ENCODE results near the gene CPN1.

The CPN1 gene

DNA sequence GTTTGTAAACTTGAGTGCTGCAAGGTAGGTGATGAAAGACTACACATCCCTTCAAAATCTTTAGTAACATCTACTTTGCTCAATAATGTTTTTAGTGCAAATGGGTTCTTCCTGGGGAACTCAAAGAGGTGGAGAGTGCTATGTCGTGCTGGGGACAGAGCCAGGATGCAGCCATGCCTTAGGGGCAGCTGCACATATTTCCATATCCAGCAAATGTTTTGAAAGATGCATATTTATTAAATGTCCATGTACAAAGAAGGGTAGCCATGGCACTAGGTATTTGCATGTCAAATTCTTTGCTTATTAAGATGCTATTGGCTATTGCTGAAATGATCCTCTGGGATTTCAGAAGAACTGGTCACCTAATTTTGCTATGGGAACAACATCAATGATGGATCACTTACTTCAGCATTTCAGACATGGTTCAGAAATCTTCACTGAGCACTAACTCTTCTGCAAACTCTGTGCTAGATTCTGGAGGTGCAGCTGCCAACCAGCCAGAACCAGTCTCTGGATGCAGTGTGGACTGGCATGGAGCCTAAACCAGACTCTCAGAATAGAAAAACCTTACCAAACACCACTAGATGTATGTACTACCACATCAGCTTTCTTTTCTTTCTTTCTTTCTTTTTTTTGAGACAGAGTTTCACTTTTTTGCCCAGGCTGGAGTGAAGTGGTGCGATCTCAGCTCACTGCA is 40.2 kb downstream of the CPN1 start:
- ChIA-PET CTCF (interaction anchor here (1.1 kb wide), 1 partner anchor 197 kb away, joined by 4 read pairs; no protein-coding TSS in a partner anchor), POLR2A (interaction anchor here (0.7 kb wide), 1 partner anchor 237 kb away, joined by 3 read pairs; no protein-coding TSS in a partner anchor)
- Histone ChIP-seq H3K27ac (ENCODE audit: insufficient read depth in 1 of 2, low read depth in 1 of 2, low read length in 2 of 2, poor library complexity in 1 of 2, severe bottlenecking in 2 of 2) (no peak overlapping the region), H3K27me3 (replicated peaks in 2 of 5; ENCODE audit: control insufficient read depth in 4 of 5, insufficient read depth in 5 of 5, low read length in 4 of 5) (no peaks in the 10 kb centered on the region), H3K4me3 (ENCODE audit: control insufficient read depth in 1 of 7, extremely low read depth in 1 of 7, insufficient read depth in 4 of 7, low read depth in 2 of 7, low read length in 6 of 7) (no peak overlapping the region), H3K36me3 (ENCODE audit: control insufficient read depth in 4 of 4, insufficient read depth in 4 of 4, low read length in 3 of 4) (no peaks in the 10 kb centered on the region), H3K4me1 (ENCODE audit: control extremely low read depth in 1 of 4, control insufficient read depth in 4 of 4, insufficient read depth in 4 of 4, low read length in 3 of 4) (peaks cover 0 to 8% (median 3%) of the 10 kb centered on the region in 4 experiments), H3K9me3 (ENCODE audit: control extremely low read depth in 1 of 5, control insufficient read depth in 4 of 5, insufficient read depth in 2 of 5, low read depth in 1 of 5, low read length in 4 of 5) (no peaks in the 10 kb centered on the region)
- DNase-seq = no peak
- WGBS (ENCODE audit: insufficient coverage) = 100% methylated on average over 1 of the region's 2 CpGs

GRCh38 chr10:100038561-100039071 is 43.1 kb downstream of the CPN1 start:
- DNase-seq = no peak
- POLR2A ChIA-PET = no interaction called here
- Histone ChIP-seq H3K27ac (ENCODE audit: insufficient read depth in 1 of 2, low read depth in 1 of 2, low read length in 2 of 2, poor library complexity in 1 of 2, severe bottlenecking in 2 of 2) (no peak overlapping the region), H3K27me3 (replicated peaks in 2 of 5; ENCODE audit: control insufficient read depth in 4 of 5, insufficient read depth in 5 of 5, low read length in 4 of 5) (no peaks in the 10 kb centered on the region), H3K36me3 (ENCODE audit: control insufficient read depth in 4 of 4, insufficient read depth in 4 of 4, low read length in 3 of 4) (no peaks in the 10 kb centered on the region), H3K4me3 (ENCODE audit: control insufficient read depth in 1 of 7, extremely low read depth in 1 of 7, insufficient read depth in 4 of 7, low read depth in 2 of 7, low read length in 6 of 7) (no peak overlapping the region), H3K9me3 (ENCODE audit: control extremely low read depth in 1 of 5, control insufficient read depth in 4 of 5, insufficient read depth in 2 of 5, low read depth in 1 of 5, low read length in 4 of 5) (no peaks in the 10 kb centered on the region), H3K4me1 (ENCODE audit: control extremely low read depth in 1 of 4, control insufficient read depth in 4 of 4, insufficient read depth in 4 of 4, low read length in 3 of 4) (peaks cover 0 to under 1% (median 0%) of the 10 kb centered on the region in 4 experiments)
- CTCF ChIA-PET = interaction anchor here (0.9 to 1.3 kb wide), 3 partner anchors 10 to 159 kb away, joined by 3 to 4 read pairs (median 3); no protein-coding TSS in a partner anchor
- WGBS (ENCODE audit: insufficient coverage) = 100% methylated on average over 1 of the region's 1 CpG

- POLR2A ChIA-PET = interaction anchor here (0.7 kb wide), 1 partner anchor 106 kb away, joined by 5 read pairs; no protein-coding TSS in a partner anchor
- DNase-seq = no peak
These were observed 43.8 kb downstream of the CPN1 start for GRCh38 chr10:100037758-100038315.

DNA sequence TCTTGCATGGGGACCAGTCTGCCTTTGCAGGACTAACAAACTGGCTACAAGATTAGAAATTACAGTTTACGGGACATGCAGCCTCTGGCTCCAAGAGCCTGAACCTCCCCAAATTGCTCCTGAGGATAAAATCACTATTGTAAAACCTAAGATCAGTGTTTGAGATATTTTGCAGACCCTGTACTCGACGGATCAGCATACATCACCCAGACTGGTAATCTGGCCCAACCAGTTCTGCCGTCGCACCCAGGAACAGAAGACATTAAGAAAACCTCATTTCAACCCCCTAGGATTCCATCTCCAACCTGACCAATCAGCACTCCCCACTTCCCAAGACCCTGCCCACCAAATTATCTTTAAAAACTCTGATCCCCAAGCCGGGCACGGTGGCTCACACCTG is 44.8 kb downstream of the CPN1 start:
- Histone ChIP-seq H3K36me3 (ENCODE audit: control insufficient read depth in 4 of 4, insufficient read depth in 4 of 4, low read length in 3 of 4) (no peaks in the 10 kb centered on the region), H3K27me3 (replicated peaks in 2 of 5; ENCODE audit: control insufficient read depth in 4 of 5, insufficient read depth in 5 of 5, low read length in 4 of 5) (no peaks in the 10 kb centered on the region), H3K9me3 (ENCODE audit: control extremely low read depth in 1 of 5, control insufficient read depth in 4 of 5, insufficient read depth in 2 of 5, low read depth in 1 of 5, low read length in 4 of 5) (no peaks in the 10 kb centered on the region), H3K4me3 (ENCODE audit: control insufficient read depth in 1 of 7, extremely low read depth in 1 of 7, insufficient read depth in 4 of 7, low read depth in 2 of 7, low read length in 6 of 7) (no peak overlapping the region), H3K4me1 (ENCODE audit: control extremely low read depth in 1 of 4, control insufficient read depth in 4 of 4, insufficient read depth in 4 of 4, low read length in 3 of 4) (no peaks in the 10 kb centered on the region), H3K27ac (ENCODE audit: insufficient read depth in 1 of 2, low read depth in 1 of 2, low read length in 2 of 2, poor library complexity in 1 of 2, severe bottlenecking in 2 of 2) (no peak overlapping the region)
- 100% methylated on average over 7 of the region's 7 CpGs for WGBS (ENCODE audit: insufficient coverage)
- ChIA-PET POLR2A (no interaction called here), CTCF (no interaction called here)
- no peak for DNase-seq

More at GRCh38 chr10:100037758-100038315, 43.8 kb downstream of the CPN1 start:
- Histone ChIP-seq H3K27me3 (replicated peaks in 2 of 5; ENCODE audit: control insufficient read depth in 4 of 5, insufficient read depth in 5 of 5, low read length in 4 of 5) (no peaks in the 10 kb centered on the region), H3K4me1 (ENCODE audit: control extremely low read depth in 1 of 4, control insufficient read depth in 4 of 4, insufficient read depth in 4 of 4, low read length in 3 of 4) (no peaks in the 10 kb centered on the region), H3K4me3 (ENCODE audit: control insufficient read depth in 1 of 7, extremely low read depth in 1 of 7, insufficient read depth in 4 of 7, low read depth in 2 of 7, low read length in 6 of 7) (no peak overlapping the region), H3K27ac (ENCODE audit: insufficient read depth in 1 of 2, low read depth in 1 of 2, low read length in 2 of 2, poor library complexity in 1 of 2, severe bottlenecking in 2 of 2) (no peak overlapping the region), H3K36me3 (ENCODE audit: control insufficient read depth in 4 of 4, insufficient read depth in 4 of 4, low read length in 3 of 4) (no peaks in the 10 kb centered on the region), H3K9me3 (ENCODE audit: control extremely low read depth in 1 of 5, control insufficient read depth in 4 of 5, insufficient read depth in 2 of 5, low read depth in 1 of 5, low read length in 4 of 5) (no peaks in the 10 kb centered on the region)
- CTCF ChIA-PET = interaction anchor here (1.0 kb wide), 1 partner anchor 13 kb away, joined by 4 read pairs; no protein-coding TSS in a partner anchor
- 80% methylated on average over 3 of the region's 5 CpGs for WGBS (ENCODE audit: insufficient coverage)

DNA sequence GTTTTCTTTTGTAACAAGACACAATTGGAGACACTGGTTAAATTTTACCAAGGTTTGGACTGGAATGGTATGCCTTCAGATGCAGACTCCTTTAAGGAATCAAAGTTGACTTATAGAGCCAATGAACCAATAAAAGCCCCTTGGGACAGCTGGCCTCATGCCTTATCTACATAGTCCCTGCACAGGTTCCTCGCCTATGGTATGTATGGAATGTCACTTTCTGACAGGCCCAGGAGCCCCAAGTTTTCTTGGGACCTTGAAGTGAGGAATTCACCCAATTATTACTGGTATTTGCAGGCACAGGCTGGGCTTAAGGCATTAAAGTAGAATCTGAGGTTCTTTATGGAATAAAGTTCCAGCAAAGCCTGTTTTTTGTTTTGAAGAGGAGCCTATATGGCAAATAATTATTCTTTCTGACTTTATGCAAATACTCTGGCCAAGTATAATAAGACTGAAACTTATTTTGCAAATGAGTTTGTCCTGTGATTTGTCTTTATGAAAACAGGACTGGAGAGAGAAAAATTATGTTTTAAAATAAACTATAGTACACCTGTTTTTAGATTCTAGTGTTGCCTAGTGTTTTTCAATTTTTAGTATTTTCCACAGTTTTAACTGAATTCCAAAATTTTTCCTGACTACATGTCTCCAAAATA is 47.8 kb downstream of the CPN1 start:
- H3K27ac ChIP-seq (ENCODE audit: insufficient read depth in 1 of 2, low read depth in 1 of 2, low read length in 2 of 2, poor library complexity in 1 of 2, severe bottlenecking in 2 of 2) = no peak overlapping the region
- H3K4me1 ChIP-seq (ENCODE audit: control extremely low read depth in 1 of 4, control insufficient read depth in 4 of 4, insufficient read depth in 4 of 4, low read length in 3 of 4) = no peaks in the 10 kb centered on the region
- H3K9me3 ChIP-seq (ENCODE audit: control extremely low read depth in 1 of 5, control insufficient read depth in 4 of 5, insufficient read depth in 2 of 5, low read depth in 1 of 5, low read length in 4 of 5) = peaks cover 0 to 2% (median 0%) of the 10 kb centered on the region in 5 experiments
- POLR2A ChIA-PET = no interaction called here
- H3K4me3 ChIP-seq (ENCODE audit: control insufficient read depth in 1 of 7, extremely low read depth in 1 of 7, insufficient read depth in 4 of 7, low read depth in 2 of 7, low read length in 6 of 7) = no peak overlapping the region
- CTCF ChIA-PET = interaction anchor here (1.9 kb wide), 1 partner anchor 12 kb away, joined by 5 read pairs; no protein-coding TSS in a partner anchor
- no peak for DNase-seq
- H3K27me3 ChIP-seq (replicated peaks in 2 of 5; ENCODE audit: control insufficient read depth in 4 of 5, insufficient read depth in 5 of 5, low read length in 4 of 5) = no peaks in the 10 kb centered on the region
- no peaks in the 10 kb centered on the region for H3K36me3 ChIP-seq (ENCODE audit: control insufficient read depth in 4 of 4, insufficient read depth in 4 of 4, low read length in 3 of 4)
- WGBS (ENCODE audit: insufficient coverage) = 100% methylated on average over 1 of the region's 1 CpG

DNA sequence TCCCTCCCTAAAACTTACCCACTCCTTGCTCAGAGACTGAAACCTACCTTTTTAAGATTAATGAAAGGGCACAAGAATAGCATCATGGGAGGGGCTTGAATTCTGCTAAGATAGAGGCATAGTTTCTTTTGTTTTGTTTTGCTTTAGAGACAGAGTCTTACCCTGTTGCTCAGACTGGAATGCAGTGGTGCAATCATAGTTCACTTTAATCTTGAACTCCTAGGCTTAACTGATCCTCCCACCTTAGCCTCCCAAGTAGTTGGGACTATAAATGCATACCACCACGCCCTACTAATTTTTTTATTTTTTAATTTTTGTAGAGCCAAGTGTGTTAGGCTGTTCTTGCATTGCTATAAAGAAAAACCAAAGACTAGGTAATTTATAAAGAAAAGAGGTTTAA is 54.3 kb downstream of the CPN1 start:
- no peaks in the 10 kb centered on the region for H3K36me3 ChIP-seq (ENCODE audit: control insufficient read depth in 4 of 4, insufficient read depth in 4 of 4, low read length in 3 of 4)
- no peak for DNase-seq
- ChIA-PET CTCF (no interaction called here), POLR2A (interaction anchor here (0.6 kb wide), 1 partner anchor 72 kb away, joined by 3 read pairs; no protein-coding TSS in a partner anchor)
- no peak overlapping the region for H3K27ac ChIP-seq (ENCODE audit: insufficient read depth in 1 of 2, low read depth in 1 of 2, low read length in 2 of 2, poor library complexity in 1 of 2, severe bottlenecking in 2 of 2)
- H3K27me3 ChIP-seq (replicated peaks in 2 of 5; ENCODE audit: control insufficient read depth in 4 of 5, insufficient read depth in 5 of 5, low read length in 4 of 5) = no peaks in the 10 kb centered on the region
- peaks cover 0 to 16% (median 9%) of the 10 kb centered on the region in 5 experiments for H3K9me3 ChIP-seq (ENCODE audit: control extremely low read depth in 1 of 5, control insufficient read depth in 4 of 5, insufficient read depth in 2 of 5, low read depth in 1 of 5, low read length in 4 of 5)
- no peak overlapping the region for H3K4me3 ChIP-seq (ENCODE audit: control insufficient read depth in 1 of 7, extremely low read depth in 1 of 7, insufficient read depth in 4 of 7, low read depth in 2 of 7, low read length in 6 of 7)
- no peaks in the 10 kb centered on the region for H3K4me1 ChIP-seq (ENCODE audit: control extremely low read depth in 1 of 4, control insufficient read depth in 4 of 4, insufficient read depth in 4 of 4, low read length in 3 of 4)
- WGBS (ENCODE audit: insufficient coverage) = no CpG with 5 or more reads among the region's 1 CpG
